ENCODE data around the gene PPWD1. TPM values are rescaled to one million over a fixed set of nuclear protein-coding genes. Genes with fewer than 3 reads are reported as not detected.

Gene PPWD1
- total RNA-seq = 10 to 100 TPM; 46.3 to 71.1 (median 58.5) TPM

DNA sequence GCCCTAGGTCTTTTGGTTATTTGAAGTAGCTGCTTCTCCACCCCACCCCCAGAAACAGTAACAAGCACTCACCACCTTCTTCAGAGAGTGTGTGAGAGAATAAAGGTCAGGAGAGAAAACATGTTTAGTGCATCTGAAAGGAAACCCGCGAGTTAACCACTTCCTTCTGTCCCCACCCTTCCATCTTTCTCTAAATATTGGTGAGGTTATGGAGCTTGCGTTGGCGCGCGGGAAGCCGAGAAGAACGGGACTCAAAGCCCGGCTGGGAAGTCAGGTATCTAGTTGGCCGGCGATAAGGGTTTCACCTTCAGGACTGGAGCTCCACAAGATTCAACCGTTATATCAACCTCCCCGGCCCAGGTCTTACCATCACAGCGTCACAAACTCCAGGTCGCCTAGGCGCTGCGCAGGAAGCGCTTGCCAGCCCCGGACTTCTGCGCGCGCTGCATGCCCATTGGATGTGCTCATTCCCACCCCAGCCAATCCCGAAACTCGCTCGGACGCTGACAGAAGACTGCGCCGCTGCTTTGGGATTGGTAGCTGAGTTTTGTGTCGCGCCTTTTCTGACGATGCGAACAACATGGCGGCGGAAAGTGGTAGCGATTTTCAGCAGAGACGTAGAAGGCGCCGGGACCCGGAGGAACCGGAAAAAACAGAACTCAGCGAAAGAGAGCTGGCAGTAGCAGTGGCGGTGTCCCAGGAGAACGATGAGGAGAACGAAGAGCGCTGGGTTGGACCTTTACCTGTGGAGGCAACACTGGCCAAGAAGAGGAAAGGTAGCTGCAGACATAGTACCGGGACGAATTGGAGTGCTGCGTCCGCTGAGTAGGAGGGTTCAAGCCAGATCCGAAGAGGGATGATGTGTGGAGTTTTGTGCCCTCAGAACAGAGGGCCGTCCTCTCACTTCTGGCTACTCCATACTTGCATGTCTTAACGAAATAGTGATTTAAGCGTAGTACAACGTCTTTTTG is at the start of gene PPWD1, which contains the start of gene CENPK:
Gene PPWD1, plus strand, starts transcription at position 566 of the 971 bp plus-strand sequence. Its CDS starts 15 bp downstream, at position 581.
Gene CENPK, minus strand, starts transcription at position 438 of the 971 bp plus-strand sequence. CDS start 8,261 bp downstream, outside the sequence.
- TF ChIP-seq, protein P1, sequence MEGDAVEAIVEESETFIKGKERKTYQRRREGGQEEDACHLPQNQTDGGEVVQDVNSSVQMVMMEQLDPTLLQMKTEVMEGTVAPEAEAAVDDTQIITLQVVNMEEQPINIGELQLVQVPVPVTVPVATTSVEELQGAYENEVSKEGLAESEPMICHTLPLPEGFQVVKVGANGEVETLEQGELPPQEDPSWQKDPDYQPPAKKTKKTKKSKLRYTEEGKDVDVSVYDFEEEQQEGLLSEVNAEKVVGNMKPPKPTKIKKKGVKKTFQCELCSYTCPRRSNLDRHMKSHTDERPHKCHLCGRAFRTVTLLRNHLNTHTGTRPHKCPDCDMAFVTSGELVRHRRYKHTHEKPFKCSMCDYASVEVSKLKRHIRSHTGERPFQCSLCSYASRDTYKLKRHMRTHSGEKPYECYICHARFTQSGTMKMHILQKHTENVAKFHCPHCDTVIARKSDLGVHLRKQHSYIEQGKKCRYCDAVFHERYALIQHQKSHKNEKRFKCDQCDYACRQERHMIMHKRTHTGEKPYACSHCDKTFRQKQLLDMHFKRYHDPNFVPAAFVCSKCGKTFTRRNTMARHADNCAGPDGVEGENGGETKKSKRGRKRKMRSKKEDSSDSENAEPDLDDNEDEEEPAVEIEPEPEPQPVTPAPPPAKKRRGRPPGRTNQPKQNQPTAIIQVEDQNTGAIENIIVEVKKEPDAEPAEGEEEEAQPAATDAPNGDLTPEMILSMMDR (IDR thresholded peaks at IDR 0.05; ENCODE audit: low read depth) = no peak

DNA sequence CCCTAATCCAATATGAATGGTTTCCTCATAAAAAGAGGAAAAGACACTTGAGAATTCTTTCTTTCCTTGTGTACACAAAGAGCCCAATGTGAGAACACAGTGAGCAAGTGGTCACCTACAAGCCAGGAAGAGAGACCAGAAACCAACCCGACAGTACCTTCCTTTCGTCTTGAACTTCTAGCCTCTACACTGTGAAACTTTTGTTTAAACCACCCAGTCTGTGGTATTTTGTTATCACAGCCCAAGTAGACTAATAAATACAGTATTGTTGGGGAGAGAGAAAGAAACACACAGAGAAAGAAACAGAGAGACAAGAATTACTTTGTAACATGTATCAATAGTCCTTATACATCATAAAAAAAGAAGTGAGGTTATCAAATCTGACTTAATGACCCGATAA is 37.4 kb upstream of the PPWD1 start:
- TF ChIP-seq, protein P1 (IDR thresholded peaks at IDR 0.05; ENCODE audit: low read depth) = no peak

DNA sequence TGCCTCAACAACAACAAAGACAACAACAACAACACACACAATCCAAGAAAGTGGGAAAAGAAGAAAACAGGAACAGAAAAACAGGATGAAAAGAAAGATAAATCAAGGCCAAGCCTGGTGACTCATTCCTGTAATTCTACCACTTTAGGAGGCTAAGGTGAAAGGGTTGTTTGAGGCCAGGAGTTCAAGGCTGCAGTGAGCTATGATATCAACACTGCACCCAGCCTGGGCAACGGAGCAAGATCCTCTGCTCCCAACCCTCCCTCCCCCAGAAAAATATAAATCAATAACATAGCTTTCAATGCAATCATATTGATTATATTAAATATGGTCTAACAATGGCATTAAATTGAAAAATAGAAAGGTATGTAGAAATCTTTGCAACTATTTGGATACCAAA is 32.2 kb upstream of the PPWD1 start:
- TF ChIP-seq, protein P1 (IDR thresholded peaks at IDR 0.05; ENCODE audit: low read depth) = no peak

DNA sequence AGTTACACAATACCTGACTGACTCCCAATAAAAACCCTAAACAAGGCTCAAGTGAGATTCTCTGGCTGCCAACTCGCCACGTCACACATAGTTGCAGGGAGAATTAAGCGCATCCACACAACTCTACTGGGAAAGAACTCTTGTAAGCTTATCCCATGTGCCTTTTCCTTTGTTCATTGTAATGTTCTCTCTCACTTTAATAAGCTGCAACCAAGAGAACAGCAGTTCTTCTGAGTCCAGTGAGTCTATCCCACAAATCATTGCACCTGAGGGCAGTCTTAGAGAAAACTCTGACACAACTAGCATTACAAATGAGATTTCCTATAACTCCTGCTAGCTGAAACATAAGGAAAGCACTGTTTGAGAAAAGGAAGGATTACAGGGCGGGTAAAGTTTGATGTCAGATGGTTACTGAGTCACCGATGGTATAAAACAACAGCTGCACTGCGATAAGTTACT is 27.5 kb upstream of the PPWD1 start:
- TF ChIP-seq, protein P1 (IDR thresholded peaks at IDR 0.05; ENCODE audit: low read depth) = no peak

DNA sequence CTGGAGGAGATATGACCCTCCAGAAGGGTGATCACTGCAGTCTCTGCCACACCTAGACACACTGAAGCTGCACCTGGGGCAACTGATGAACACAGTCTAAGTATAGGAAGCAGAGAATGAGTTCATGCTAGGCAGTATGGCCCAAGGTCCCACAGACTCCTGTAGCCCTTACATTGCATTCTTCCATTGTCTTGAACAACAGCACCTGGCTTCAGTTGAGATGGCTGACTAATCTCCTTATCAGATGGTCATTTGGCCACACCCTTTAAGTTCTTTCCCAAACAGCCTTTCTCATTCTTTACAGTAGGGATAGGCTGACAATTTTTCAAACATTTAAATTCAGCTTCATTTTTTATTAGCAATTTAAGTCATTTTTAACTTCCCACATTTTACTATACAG is 23.3 kb upstream of the PPWD1 start:
- TF ChIP-seq, protein P1 (IDR thresholded peaks at IDR 0.05; ENCODE audit: low read depth) = no peak

DNA sequence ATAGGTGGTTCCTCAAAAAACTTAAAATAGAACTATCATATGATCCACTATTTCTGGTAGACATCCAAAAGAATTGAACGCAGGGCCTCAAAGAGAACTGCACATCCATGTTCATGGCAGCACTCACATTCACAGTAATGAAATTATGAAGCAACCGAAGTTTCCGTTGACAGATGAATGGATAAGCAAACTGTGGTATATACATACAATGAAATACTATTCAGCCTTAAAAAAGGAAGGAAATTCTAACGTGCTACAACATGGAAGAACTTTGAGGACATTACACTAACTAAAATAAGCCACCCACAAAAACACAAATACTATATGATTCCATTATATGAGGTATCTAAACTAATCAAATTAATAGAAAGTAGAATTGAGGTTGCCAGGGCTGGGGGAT is 18.6 kb upstream of the PPWD1 start:
- TF ChIP-seq, protein P1 (IDR thresholded peaks at IDR 0.05; ENCODE audit: low read depth) = no peak

DNA sequence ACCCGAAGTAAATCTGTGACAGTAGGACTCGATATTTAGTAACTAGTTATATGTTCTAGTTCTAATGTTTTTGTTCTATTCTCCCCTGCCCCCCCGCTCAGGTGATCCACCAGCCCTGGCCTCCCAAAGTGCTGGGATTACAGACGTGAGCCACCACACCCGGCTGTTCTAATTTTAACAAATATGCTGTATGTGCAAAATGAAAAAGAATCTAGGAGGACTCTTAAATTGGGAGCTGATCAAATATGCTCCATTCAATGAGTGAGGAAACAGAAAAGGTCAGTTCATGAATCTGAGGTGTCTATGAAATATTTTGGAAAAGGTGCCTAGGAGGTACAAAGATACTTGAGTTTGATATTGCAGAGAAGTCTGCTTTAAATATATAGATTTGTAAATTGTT is 17.0 kb upstream of the PPWD1 start:
- TF ChIP-seq, protein P1 (IDR thresholded peaks at IDR 0.05; ENCODE audit: low read depth) = no peak
